ENCODE data around the gene CC2D1B.

GRCh38 chr1:52365071-52365745 is 797 bp downstream of the CC2D1B start:
- TF ChIP-seq EZH2 (IDR thresholded peaks at IDR 0.05) (no peak), POLR2AphosphoS5 (IDR thresholded peaks at IDR 0.05; ENCODE audit: borderline replicate concordance, low read depth, low read length) (no peak), FOXP2 (optimal IDR thresholded peaks at IDR 0.05; ENCODE audit: control extremely low read depth, extremely low read length, insufficient read depth) (no peak)

Measured in SK-N-MC (cell line).